Fibroblast of skin of back (primary cell): ENCODE data around the gene PDE1A.
"Not testable (repeated sequence)": the region's sequence is repeated elsewhere in the genome, so short reads cannot be mapped to it uniquely, and the experiment has no call there.

ENCODE experiments used
- DNase-seq: peaks from one replicate; pipeline ENCODE4 v3.0.0-alpha.2; 2013

The PDE1A gene

GRCh38 chr2:182406221-182406620 is 20.6 kb downstream of the PDE1A start:
- DNase-seq, result peak; percentile 12

DNA sequence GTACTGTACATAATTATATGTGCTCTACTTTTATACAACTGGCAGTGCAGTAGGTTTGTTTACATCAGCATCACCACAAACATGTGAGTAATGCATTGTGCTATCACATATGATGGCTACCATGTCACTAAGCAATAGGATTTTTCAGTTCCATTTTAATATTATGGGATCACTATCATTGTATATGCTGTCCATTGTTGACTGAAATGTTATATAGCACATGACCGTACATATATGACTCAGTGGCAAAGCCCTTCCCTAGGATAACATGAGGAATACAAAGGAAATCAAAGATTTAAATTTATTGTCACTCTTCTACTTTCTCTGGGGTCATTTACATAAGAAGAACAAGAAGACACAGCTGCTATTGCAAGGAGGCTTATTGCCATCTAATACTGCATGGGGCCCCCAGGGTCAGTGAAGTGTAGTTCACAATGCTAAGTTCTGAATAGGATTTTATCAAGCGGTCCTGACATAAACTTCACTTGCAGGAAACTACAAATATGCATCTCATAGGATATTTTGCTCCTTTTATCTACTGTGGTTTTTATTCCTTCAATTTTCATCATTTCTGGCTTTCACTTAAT is 21.8 kb downstream of the PDE1A start:
- DNase-seq, result no peak

- DNase-seq, result peak; percentile 20
These were observed 22.7 kb downstream of the PDE1A start for GRCh38 chr2:182404092-182404491.

- no peak for DNase-seq
These were observed 33.5 kb downstream of the PDE1A start for GRCh38 chr2:182393270-182393760.

- DNase-seq, result no peak
These were observed 35.4 kb downstream of the PDE1A start for GRCh38 chr2:182391443-182391842.

DNA sequence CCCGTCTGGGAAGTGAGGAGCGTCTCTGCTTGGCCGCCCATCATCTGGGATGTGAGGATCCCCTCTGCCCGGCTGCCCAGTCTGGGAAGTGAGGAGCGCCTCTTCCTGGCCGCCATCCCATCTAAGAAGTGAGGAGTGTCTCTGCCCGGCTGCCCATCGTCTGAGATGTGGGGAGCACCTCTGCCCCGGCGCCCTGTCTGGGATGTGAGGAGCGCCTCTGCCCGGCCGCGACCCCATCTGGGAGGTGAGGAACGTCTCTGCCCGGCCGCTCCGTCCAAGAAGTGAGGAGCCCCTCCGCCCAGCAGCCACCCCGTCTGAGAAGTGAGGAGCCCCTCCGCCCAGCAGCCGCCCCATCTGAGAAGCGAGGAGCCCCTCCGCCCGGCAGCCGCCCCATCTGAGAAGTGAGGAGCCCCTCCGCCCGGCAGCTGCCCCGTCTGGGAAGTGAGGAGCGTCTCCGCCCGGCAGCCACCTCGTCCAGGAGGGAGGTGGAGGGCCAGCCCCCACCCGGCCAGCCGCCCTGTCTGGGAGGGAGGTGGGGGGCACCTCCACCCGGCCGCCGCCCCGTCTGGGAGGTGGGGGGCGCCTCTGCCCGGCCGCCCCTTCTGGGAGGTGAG is 40.5 kb downstream of the PDE1A start:
- not testable (repeated sequence) for DNase-seq

- DNase-seq, result no peak
These were observed 42.0 kb downstream of the PDE1A start for GRCh38 chr2:182384860-182385259.

- DNase-seq, result no peak
These were observed 45.6 kb downstream of the PDE1A start for GRCh38 chr2:182381225-182381624.

DNA sequence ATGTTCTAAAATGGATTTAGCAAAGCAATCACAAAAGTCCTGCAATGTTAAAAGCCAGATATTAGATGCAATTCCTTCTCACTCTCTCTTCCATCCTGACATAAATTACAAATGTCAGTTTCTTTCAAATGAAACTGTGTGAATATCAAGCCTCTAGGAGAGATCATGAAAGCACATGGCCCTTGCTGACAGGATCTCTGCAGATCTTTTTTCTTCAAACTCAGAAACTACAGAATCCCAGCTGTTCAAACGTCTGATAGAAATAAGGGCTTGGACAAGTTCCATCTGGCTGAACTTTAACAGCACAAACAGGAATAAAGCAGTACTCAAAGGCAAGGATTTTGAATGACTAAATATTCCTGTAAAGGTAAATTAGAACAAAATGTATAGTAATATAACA is 47.6 kb downstream of the PDE1A start:
- DNase-seq, result no peak

DNA sequence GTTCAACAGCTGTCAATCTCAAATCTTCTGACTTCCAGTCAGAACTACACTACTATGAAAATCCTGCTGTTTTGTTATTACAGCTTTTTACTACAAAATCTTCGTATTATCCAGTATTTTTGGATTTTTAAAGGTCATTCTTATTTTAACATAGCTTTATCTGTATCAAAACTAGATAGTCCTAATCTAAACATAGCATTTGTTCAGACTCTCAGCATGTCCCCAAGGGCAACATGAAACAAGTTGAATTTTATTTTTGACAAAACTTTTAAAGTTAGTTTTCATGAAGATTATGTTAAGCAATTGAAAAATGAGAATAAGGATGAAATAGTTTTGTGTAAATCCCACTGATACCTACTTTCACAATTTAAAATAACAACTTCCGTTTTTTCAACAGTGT is 48.1 kb downstream of the PDE1A start:
- DNase-seq, result no peak

- peak; percentile 10 for DNase-seq
These were observed 49.4 kb downstream of the PDE1A start for GRCh38 chr2:182377467-182377866.

DNA sequence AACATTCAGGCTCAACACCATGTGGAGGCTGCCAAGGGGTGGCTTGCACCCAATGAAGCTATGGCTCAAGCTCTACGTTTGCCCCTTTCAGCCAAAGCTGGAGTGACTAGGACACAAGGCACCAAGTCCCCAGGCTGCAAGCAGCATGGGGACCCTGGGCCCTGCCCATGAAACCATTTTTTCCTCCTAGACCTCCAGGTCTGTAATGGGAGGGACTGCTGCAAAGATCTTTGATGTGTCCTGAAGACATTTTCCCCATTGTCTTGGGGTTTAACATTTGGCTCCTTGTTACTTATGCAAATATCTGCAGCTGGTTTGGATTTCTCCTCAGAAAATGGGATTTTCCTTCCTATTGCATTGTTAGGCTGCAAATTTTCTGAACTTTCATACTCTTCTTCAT is 51.0 kb downstream of the PDE1A start:
- no peak for DNase-seq

DNA sequence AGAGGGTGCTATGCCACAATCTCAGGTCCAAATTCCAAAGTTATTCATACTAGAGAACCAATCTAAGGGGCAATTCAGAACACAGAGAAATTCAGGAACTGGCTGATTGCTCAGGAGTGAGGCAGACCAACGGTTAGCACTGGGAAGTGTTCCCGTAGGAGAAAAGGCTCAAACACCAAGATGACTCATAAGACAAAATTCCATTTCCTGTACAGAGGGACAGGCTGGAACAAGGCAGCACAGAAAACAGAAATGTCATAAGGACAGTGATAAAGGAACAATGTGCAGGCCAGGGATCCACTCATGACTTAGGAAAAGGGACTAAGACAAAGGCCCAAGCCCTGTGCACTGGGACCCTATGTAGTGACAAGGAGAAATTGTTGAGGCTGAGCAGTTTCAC is 54.2 kb downstream of the PDE1A start:
- peak; percentile 95 for DNase-seq

DNA sequence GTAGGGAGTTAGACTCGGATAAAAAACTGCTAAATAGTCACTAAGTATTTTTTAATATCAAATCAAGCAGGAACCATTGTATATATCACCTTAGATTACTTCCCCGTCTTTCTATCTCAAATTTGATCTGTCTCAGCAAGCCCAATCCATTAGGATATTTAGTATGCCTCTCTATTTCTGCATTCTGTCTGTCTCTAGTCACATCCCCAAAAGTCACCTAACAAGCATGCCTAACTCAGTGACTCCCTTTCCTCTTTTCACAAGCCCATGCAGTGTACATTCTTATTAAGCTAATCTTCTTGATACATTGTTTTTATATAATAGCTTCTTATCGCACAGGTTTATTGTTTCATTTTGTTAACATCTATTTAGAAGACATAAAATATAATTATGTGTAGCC is 57.8 kb downstream of the PDE1A start:
- no peak for DNase-seq

DNA sequence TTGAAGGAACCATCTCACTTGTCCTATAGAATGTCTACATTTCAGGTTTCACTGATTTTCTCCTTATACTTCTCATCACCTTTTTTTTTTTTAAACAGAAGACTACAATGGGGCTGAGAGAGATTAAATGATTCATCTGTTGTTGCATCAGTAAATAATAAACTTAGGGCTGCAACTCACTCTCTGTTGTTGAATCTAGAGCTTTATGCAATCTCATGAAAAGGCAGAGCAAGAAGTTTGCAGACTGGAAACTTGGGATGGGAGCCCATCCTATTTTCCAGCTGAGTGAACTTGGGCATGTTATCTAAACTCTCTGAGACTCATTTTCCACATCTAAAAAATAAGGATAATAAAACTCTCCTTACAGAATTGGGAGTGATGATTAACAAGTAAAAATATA is 58.4 kb downstream of the PDE1A start:
- no peak for DNase-seq

DNA sequence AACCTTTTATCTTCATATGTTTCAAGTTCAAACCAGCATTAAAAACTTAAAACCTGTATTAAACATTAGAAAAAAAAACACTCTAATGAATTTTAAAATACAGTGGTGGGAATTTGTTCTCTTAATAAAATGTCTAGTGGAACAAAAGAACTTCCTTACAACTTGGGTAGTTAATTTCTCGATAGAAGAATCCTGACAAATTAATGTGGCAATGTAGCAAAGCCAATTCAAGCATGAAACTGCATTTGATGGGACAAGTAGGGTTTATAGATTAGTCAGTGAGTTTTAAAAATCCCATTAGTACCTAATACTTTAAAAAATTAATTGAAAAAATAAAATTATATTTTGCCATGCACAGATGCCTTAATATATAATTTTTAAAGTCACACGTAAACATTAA is 59.4 kb downstream of the PDE1A start:
- no peak for DNase-seq

DNA sequence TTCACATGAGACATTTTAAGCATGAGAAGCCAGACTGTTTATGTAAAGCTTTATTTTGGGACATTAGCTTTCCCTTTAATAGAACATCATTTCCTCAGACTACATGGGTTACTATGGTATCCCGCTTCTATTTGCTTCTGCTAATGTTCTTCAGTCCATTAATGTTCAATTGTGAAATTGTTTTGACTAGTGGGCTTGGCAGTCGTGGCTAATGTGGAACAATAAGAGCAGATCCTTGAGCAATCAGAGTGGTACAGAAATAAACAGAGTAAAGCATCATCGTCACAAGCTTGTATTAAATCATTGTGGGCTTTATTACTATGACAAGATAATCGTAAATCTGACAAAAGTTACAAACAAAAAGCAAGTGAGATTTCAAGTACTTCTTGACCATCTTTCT is 60.2 kb downstream of the PDE1A start:
- no peak for DNase-seq

DNA sequence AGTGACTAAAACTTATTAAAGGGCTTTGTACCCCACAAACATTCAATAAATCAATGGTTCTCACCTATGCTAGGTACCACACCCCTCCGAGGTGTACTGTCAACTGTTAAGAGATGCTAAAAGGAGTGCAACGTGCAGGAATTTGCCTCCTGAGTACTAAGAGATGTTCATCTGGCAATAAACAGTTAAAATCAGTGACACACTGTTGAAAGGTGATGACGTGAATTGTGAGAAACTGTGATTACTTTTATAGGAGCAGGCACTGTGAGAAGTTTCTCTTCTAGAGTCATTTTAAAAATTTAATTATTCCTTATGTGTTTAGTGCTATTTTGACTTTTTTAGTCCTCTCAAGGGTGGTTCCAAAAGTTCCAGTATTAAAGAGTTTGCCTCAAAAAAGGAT is 61.0 kb downstream of the PDE1A start:
- DNase-seq, result no peak

DNA sequence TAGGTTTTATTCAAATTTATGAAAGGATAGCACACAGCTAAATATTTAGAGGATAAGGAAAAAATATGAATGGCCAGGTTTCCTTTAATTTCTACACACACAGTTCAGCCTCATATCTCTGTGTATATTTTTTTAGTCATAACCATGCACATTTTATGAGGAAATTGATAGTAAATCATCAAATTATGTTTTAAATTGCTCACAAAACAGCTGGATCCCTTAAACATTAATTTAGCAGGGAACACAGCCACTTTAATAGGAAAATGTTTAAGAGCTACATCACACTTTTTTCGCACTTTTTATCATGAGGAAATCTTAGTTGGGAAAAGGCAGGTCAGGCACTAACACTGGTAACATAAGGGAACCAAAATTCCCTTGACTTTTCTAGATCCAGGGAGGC is 65.4 kb downstream of the PDE1A start:
- no peak for DNase-seq

DNA sequence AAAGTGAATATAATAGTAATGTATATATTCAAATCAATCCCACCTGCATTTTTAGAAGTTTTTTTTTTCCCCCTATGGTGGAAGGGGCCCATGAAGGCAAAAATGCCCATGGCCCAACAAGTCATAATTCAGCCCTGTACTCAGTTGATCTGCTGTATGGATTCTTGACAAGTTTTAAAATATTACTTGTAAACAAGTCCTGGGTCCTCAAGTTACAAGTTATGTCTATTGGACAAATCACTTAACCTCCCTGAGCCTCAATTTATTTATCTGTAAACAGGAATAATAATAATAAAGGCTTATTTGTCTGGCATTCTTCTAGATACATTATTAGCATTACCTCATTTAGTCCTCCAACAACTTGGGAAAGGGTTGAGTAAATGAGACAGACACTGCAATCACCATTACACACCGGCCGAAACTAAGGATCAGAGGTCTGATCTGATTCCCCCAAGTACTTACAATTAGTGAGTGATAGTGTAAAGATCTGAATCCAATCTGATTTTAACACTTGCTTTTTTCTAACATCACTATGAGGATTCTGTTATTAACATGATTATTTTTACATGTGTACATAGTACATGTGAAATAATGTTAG is 66.1 kb downstream of the PDE1A start:
- DNase-seq, result no peak

- DNase-seq, result peak; percentile 9
These were observed 66.7 kb downstream of the PDE1A start for GRCh38 chr2:182359990-182360662.

DNA sequence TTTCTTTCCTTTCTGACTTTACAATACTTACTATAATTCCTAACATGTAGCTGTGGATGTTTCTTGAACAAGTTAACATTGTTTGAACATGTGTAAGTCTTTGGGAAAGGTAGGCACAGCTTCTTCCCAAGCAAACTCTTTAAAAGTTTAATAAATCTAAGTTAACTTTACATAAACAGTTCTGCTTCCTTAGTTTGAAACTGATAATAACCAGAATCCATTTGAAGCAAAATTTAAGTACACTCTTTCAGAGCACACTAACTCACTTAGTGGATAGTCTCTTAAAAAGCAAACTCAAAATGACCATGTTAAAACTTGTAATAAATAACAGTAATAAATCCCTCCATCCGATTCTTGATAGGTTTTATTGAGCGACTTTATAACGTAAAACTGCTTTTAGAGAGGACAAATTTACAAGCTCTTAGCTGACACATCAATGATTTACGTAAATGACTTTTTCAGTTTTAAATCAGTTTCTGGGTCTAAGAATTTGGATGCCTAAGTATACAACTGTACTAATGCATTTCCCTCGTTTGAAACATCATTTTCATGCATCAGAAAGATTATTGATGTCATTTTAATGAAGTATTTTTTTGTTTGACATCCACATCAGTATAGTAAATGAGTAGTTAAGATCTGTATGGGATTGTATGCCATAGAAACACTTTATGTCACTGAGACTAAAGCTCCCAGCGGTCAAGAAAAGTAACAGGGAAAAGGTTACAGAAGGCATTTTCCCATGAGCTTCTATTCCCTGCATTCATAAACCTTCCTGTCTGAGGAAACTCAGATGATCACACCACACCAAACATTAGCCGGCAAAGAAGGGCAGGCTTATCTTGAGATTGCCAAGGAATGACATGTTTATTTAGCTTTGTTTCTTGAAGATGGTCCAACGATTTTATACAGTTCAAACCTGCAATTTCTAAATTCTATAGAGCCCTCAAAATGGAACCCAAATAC is 67.5 kb downstream of the PDE1A start:
- no peak for DNase-seq

GRCh38 chr2:182358601-182359000 is 68.2 kb downstream of the PDE1A start:
- DNase-seq, result no peak
